GM12891 (cell line): ENCODE results near the gene PCDH9.

ENCODE experiments used
- PAX5 ChIP-seq: IDR thresholded peaks from 2 replicates; pipeline ENCODE4 v1.6.1; 2011; ENCODE audit warnings: low read length, moderate library complexity, mild to moderate bottlenecking; ENCODE audit not compliant: insufficient read depth, severe bottlenecking
- POLR2A ChIP-seq: IDR thresholded peaks from 2 replicates; pipeline ENCODE4 v1.6.1; 2011; ENCODE audit warnings: low read depth, low read length, control low read depth
- POLR2AphosphoS5 ChIP-seq: IDR thresholded peaks from 2 replicates; pipeline ENCODE4 v1.6.1; 2011; ENCODE audit warnings: low read depth, low read length, control low read depth
- SPI1 ChIP-seq: IDR thresholded peaks from 2 replicates; pipeline ENCODE4 v1.6.1; 2011; ENCODE audit warnings: low read depth, low read length, control low read depth
- TAF1 ChIP-seq: IDR thresholded peaks from 2 replicates; pipeline ENCODE4 v1.6.1; 2011; ENCODE audit warnings: low read depth, low read length, control low read depth

DNA sequence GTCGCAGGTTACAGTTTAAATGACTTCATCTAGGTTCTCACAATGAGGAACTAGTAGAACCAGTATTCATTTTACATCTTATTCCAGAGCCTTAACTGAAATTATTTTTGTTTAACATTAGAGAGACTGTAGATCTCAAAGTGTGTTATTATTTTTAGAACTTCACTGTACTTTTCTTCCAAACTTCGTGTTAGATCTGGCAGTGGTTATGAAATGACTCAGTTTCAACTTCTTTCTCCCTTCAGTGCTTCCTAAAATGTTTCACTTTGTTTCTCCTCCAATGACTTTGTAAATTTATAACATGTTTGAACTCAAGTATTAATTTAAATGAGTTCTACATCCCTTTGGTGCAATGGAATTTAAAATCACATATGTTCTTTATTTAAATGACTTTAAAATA lies 139.3 kb downstream of the PCDH9 start:
- no peak for TF ChIP-seq POLR2A
- TF ChIP-seq POLR2AphosphoS5: no peak
- no peak for TF ChIP-seq PAX5
- no peak for TF ChIP-seq SPI1
- TF ChIP-seq TAF1: no peak
